Mesenchymal stem cell (in vitro differentiated cells and primary cell): ENCODE measurements around the gene RUFY4.

ENCODE experiments used
- DNase-seq: peaks from one replicate; pipeline ENCODE4 v3.0.0-alpha.2; 2013
- H2AFZ ChIP-seq: one replicate; pipeline ENCODE4 v1.6.1; 2013; ENCODE audit warnings: low read depth, mild to moderate bottlenecking, control low read depth, inconsistent platforms, low read length, moderate library complexity
- H2AK5ac ChIP-seq: 2 replicates; pipeline ENCODE4 v1.6.1; 2013; ENCODE audit warnings: low read length, moderate library complexity, mild to moderate bottlenecking, inconsistent platforms; ENCODE audit not compliant: severe bottlenecking
- H2BK120ac ChIP-seq: one replicate; pipeline ENCODE4 v1.6.1; 2013; ENCODE audit warnings: low read depth, mild to moderate bottlenecking, inconsistent platforms, low read length, moderate library complexity
- H2BK12ac ChIP-seq, 2 experiments: one replicate each; pipeline ENCODE4 v1.6.1; 2013; ENCODE audit warnings: inconsistent platforms in 2 of 2, low read length in 2 of 2, mild to moderate bottlenecking in 2 of 2, moderate library complexity in 2 of 2, control low read depth in 1 of 2
- H2BK15ac ChIP-seq: one replicate; pipeline ENCODE4 v1.6.1; 2013; ENCODE audit warnings: mild to moderate bottlenecking, low read depth, inconsistent platforms; ENCODE audit not compliant: poor library complexity, severe bottlenecking
- H2BK5ac ChIP-seq: 2 replicates; pipeline ENCODE4 v1.6.1; 2013; ENCODE audit warnings: low read depth, mild to moderate bottlenecking, low read length, control low read depth, inconsistent platforms; ENCODE audit not compliant: poor library complexity, severe bottlenecking
- H3K14ac ChIP-seq, 2 experiments: one replicate each; pipeline ENCODE4 v1.6.1; 2013; ENCODE audit warnings: inconsistent platforms in 2 of 2, low read length in 2 of 2, control low read depth in 1 of 2, mild to moderate bottlenecking in 1 of 2, moderate library complexity in 1 of 2
- H3K18ac ChIP-seq, 2 experiments: one replicate each; pipeline ENCODE4 v1.6.1; 2013; ENCODE audit warnings: inconsistent platforms in 2 of 2, low read length in 2 of 2, control low read depth in 1 of 2, low read depth in 1 of 2, mild to moderate bottlenecking in 1 of 2
- H3K23ac ChIP-seq, 2 experiments: one replicate each; pipeline ENCODE4 v1.6.1; 2013; ENCODE audit warnings: inconsistent platforms in 2 of 2, low read length in 2 of 2, mild to moderate bottlenecking in 2 of 2, moderate library complexity in 2 of 2, control low read depth in 1 of 2
- H3K27ac ChIP-seq: 2 replicates; pipeline ENCODE4 v1.5.1; 2013; ENCODE audit warnings: mild to moderate bottlenecking, moderate library complexity, low read length, control low read depth, inconsistent platforms; ENCODE audit not compliant: poor library complexity, severe bottlenecking
- H3K27me3 ChIP-seq, 2 experiments: 2 replicates each; pipeline versions ENCODE4 v1.6.1 to v1.7.0; 2013; ENCODE audit warnings: low read length in 2 of 2, mild to moderate bottlenecking in 2 of 2, moderate library complexity in 2 of 2, control low read depth in 1 of 2, inconsistent platforms in 1 of 2; ENCODE audit not compliant: control insufficient read depth in 1 of 2, insufficient read depth in 1 of 2
- H3K36me3 ChIP-seq, 2 experiments: 2 replicates each; pipeline versions ENCODE4 v1.6.1 to v1.7.0; 2013; ENCODE audit warnings: low read length in 2 of 2, control low read depth in 1 of 2, inconsistent platforms in 1 of 2, low read depth in 1 of 2, mild to moderate bottlenecking in 1 of 2; ENCODE audit not compliant: insufficient read depth in 2 of 2, control insufficient read depth in 1 of 2
- H3K4ac ChIP-seq, 2 experiments: one replicate each; pipeline ENCODE4 v1.6.1; 2013; ENCODE audit warnings: inconsistent platforms in 2 of 2, low read length in 2 of 2, mild to moderate bottlenecking in 2 of 2, moderate library complexity in 2 of 2, control low read depth in 1 of 2, low read depth in 1 of 2
- H3K4me1 ChIP-seq: 2 replicates; pipeline ENCODE4 v1.6.1; 2013; ENCODE audit warnings: low read depth, low read length, control low read depth; ENCODE audit not compliant: control insufficient read depth, insufficient read depth
- H3K4me2 ChIP-seq: 2 replicates; pipeline ENCODE4 v1.6.1; 2013; ENCODE audit warnings: low read length, mild to moderate bottlenecking, inconsistent platforms; ENCODE audit not compliant: poor library complexity, severe bottlenecking
- H3K4me3 ChIP-seq, 2 experiments: 2 replicates each; pipeline versions ENCODE4 v1.5.1 to v1.7.0; 2013; ENCODE audit warnings: low read length in 2 of 2, mild to moderate bottlenecking in 2 of 2, control low read depth in 1 of 2, low read depth in 1 of 2; ENCODE audit not compliant: insufficient read depth in 1 of 2
- H3K79me1 ChIP-seq: replicated peaks from 2 replicates; pipeline ENCODE4 v1.6.1; 2013; ENCODE audit warnings: mild to moderate bottlenecking, control low read depth, low read length, inconsistent platforms; ENCODE audit not compliant: poor library complexity, severe bottlenecking
- H3K9ac ChIP-seq: 2 replicates; pipeline ENCODE4 v1.7.0; 2013; ENCODE audit warnings: mild to moderate bottlenecking, low read length, moderate library complexity
- H3K9me3 ChIP-seq: 2 replicates; pipeline ENCODE4 v1.7.0; 2013; ENCODE audit warnings: mild to moderate bottlenecking, low read length; ENCODE audit not compliant: control insufficient read depth
- H4K8ac ChIP-seq: one replicate; pipeline ENCODE4 v1.6.1; 2013; ENCODE audit warnings: inconsistent platforms, mild to moderate bottlenecking, low read length, moderate library complexity
- H4K91ac ChIP-seq: one replicate; pipeline ENCODE4 v1.6.1; 2013; ENCODE audit warnings: mild to moderate bottlenecking, low read length, inconsistent platforms
- WGBS: methylation state at CpG from one replicate; pipeline ENCODE4 v1.1.7; 2013; ENCODE audit warnings: mixed read lengths; 5-methylcytosine and 5-hydroxymethylcytosine counted together

RUFY4 gene

DNA sequence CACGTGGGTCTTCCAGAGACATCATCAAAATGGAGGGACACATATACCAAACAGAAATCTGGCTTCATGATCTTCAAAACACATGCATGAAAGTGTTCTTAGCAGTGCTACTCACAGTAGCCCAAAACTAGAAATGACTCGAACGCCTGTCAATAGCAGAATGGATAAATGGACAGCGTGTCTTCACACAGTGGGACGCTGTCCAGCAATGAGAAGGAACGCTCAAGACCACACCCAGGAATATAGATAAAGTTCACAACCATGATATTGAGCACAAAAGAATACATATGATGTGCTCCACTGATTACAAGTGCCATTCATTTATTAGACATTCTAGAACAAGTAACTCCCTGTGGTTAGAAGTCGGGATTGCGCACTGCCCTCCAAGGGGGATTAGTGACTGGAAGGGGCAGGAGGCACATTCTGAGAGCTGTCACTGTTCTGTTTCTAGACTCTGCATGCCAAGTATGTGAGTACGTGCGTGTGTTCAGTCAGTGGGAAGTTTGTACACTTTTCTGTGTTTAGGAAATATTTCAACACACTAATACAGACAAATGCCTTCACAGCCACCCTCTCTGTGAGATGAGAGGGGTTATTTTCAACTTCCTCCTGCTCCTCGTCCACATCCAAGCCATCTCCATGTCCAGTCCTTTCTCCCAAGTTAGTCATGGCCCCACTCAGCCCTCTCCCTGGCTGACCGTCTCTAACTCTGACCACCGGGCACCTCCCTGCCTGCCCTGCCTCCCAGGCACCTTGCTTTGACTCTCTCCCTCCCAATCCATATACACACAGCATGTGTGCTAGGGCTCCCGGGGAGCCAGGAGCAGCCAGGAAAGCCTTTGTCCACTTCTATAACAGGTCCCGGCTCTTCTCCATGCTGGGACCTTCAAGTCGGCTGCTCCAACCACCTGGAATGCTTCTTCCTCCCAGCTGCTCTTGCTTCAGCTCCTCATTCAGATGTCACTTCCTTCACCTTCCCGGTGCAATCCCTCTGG lies 39.4 kb upstream of the RUFY4 start:
- H2AFZ ChIP-seq: no peak overlapping the region
- H3K14ac ChIP-seq: no peak overlapping the region
- H3K23ac ChIP-seq: no peak overlapping the region
- no peaks in the 10 kb centered on the region for H3K79me1 ChIP-seq
- no peak overlapping the region for H2BK5ac ChIP-seq
- H4K8ac ChIP-seq: no peak overlapping the region
- peaks cover 11% of the 10 kb centered on the region for H3K4me1 ChIP-seq
- no peak overlapping the region for H2BK12ac ChIP-seq
- H3K27me3 ChIP-seq: peaks cover 41 to 64% of the 10 kb centered on the region in 2 experiments
- no peak overlapping the region for H3K18ac ChIP-seq
- no peak overlapping the region for H2BK120ac ChIP-seq
- H2BK15ac ChIP-seq: no peak overlapping the region
- no peak overlapping the region for H3K4me2 ChIP-seq
- peak; percentile 28 for DNase-seq
- H3K27ac ChIP-seq: no peak overlapping the region
- no peaks in the 10 kb centered on the region for H3K36me3 ChIP-seq
- H3K9me3 ChIP-seq: no peaks in the 10 kb centered on the region
- no peak overlapping the region for H3K9ac ChIP-seq
- H2AK5ac ChIP-seq: no peak overlapping the region
- WGBS: 82% methylated on average over 15 of the region's 17 CpGs
- no peak overlapping the region for H3K4ac ChIP-seq
- no peak overlapping the region for H4K91ac ChIP-seq
- no peak overlapping the region for H3K4me3 ChIP-seq

DNA sequence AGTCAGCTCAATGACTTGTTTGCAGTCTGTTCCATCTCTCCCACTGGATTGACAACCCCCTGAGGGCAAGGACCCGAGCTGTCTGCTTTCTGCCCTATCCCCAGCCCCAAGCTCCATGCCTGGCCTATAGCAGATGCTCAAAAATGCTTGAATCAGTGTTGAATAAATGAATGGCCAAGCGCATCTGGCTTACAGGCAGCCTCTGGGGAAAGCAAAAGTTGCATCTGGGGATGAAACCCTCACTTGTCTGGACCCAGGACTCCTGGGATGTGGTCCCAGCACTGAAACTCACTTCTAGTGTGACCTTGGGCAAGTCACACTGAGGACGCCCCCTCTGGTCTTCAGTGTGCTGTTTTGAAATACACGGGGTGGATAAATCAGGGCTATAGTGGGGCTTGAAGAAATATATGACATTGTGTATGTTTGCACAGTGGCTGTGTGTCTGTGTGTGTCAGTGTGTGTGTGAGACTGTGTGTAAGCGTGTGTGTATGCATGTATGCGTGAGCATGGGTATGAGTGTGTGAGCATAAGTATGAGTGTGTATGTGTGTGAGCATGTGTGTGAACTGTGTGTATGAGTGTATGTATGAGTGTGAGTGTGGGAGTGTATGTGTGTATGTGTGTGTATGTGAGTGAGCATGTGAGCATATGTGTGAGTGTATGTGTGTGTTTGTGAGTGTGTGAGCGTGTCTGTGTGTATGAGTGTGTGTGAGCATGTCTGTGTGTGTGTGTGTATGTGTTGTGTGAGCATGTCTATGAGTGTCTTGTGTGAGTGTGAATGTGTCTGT lies 38.5 kb upstream of the RUFY4 start:
- Histone ChIP-seq H3K79me1 (no peaks in the 10 kb centered on the region), H3K14ac (peak overlapping the region in 1 of 2 experiments; percentile 80), H3K27me3 (peaks cover 41 to 64% of the 10 kb centered on the region in 2 experiments), H2AK5ac (no peak overlapping the region), H3K4me3 (no peak overlapping the region), H3K36me3 (no peaks in the 10 kb centered on the region), H3K23ac (no peak overlapping the region), H4K8ac (no peak overlapping the region), H2AFZ (no peak overlapping the region), H2BK15ac (no peak overlapping the region), H2BK5ac (no peak overlapping the region), H3K4ac (no peak overlapping the region), H3K9ac (no peak overlapping the region), H3K4me2 (no peak overlapping the region), H3K27ac (no peak overlapping the region), H3K9me3 (no peaks in the 10 kb centered on the region), H4K91ac (no peak overlapping the region), H2BK120ac (no peak overlapping the region), H3K4me1 (peaks cover 12% of the 10 kb centered on the region), H2BK12ac (no peak overlapping the region), H3K18ac (no peak overlapping the region)
- WGBS: 85% methylated on average over 7 of the region's 7 CpGs
- no peak for DNase-seq

DNA sequence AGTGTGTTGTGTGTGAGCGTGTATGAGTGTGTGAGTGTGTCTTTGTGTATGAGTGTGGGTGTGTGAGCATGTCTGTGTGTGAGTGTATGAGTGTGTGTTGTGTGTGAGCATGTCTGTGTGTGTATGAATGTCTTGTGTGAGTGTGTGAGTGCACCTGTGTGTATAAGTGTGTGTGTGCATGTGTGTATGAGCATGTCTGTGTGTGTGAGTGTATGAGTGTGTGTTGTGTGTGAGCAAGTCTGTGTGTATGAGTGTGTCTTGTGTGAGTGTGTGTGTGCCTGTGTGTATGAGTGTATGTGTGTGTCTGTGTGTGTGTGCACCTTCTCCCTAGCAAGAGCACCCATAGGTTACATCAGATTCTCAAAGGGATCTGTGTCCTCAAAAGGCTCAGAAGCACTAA lies 37.8 kb upstream of the RUFY4 start:
- Histone ChIP-seq H4K8ac (no peak overlapping the region), H3K79me1 (no peaks in the 10 kb centered on the region), H3K9ac (no peak overlapping the region), H3K18ac (peak overlapping the region in 1 of 2 experiments; percentile 58), H2BK15ac (no peak overlapping the region), H2AK5ac (no peak overlapping the region), H2AFZ (no peak overlapping the region), H3K4me2 (no peak overlapping the region), H3K27me3 (peaks cover 46 to 68% of the 10 kb centered on the region in 2 experiments), H3K27ac (no peak overlapping the region), H4K91ac (no peak overlapping the region), H2BK120ac (no peak overlapping the region), H3K14ac (peak overlapping the region in 1 of 2 experiments; percentile 80), H3K4me3 (no peak overlapping the region), H3K4ac (no peak overlapping the region), H3K36me3 (no peaks in the 10 kb centered on the region), H2BK5ac (no peak overlapping the region), H3K23ac (no peak overlapping the region), H3K4me1 (peaks cover 12% of the 10 kb centered on the region), H3K9me3 (no peaks in the 10 kb centered on the region), H2BK12ac (no peak overlapping the region)
- WGBS: 95% methylated on average over 1 of the region's 1 CpG
- no peak for DNase-seq

DNA sequence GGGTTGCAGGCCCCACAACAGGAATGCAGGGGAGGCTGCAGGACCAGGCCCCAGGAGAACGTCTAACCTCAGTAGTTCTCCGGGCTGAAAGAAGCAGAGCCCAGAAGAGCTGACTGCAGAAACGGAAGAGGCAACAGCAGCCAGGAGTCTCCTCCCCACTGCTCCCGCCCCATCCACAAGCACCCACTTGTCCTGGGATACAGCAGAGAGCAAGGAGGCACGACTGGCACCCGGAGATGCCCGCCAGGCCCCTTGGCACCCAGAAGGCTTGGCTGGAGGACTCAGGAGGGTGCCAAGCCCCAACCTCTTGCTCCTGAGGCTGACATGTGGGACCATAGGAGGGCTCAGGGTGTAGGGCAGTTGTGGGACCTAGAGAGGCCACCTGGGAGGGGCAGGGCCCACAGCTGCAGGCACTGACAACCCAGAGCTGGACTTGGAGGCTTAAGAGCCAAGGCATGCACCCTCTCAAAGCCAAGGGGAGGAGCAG lies 37.2 kb upstream of the RUFY4 start:
- no peak overlapping the region for H2BK120ac ChIP-seq
- H3K27me3 ChIP-seq: peaks cover 48 to 73% of the 10 kb centered on the region in 2 experiments
- no peak overlapping the region for H2BK15ac ChIP-seq
- H3K9ac ChIP-seq: no peak overlapping the region
- no peak overlapping the region for H2BK5ac ChIP-seq
- no peaks in the 10 kb centered on the region for H3K9me3 ChIP-seq
- H3K4me3 ChIP-seq: no peak overlapping the region
- no peak overlapping the region for H3K14ac ChIP-seq
- no peak overlapping the region for H3K23ac ChIP-seq
- no peak overlapping the region for H3K27ac ChIP-seq
- H3K36me3 ChIP-seq: no peaks in the 10 kb centered on the region
- H3K4me1 ChIP-seq: peaks cover 12% of the 10 kb centered on the region
- no peak overlapping the region for H4K8ac ChIP-seq
- H4K91ac ChIP-seq: no peak overlapping the region
- no peak overlapping the region for H2AK5ac ChIP-seq
- H3K4ac ChIP-seq: no peak overlapping the region
- H3K4me2 ChIP-seq: no peak overlapping the region
- DNase-seq: no peak
- 84% methylated on average over 7 of the region's 7 CpGs for WGBS
- H2AFZ ChIP-seq: no peak overlapping the region
- H3K18ac ChIP-seq: no peak overlapping the region
- no peak overlapping the region for H2BK12ac ChIP-seq
- H3K79me1 ChIP-seq: no peaks in the 10 kb centered on the region
